H54 (cell line): Measurements from ENCODE around the gene APPBP2.
A peak's percentile ranks its signal among the peaks of the same experiment; 100 is the strongest.
"Not testable (repeated sequence)": the region's sequence is repeated elsewhere in the genome, so short reads cannot be mapped to it uniquely, and the experiment has no call there.

Experiments used
- DNase-seq: peaks from one replicate; pipeline ENCODE4 v3.0.0; 2011; ENCODE audit warnings: low spot score, mixed read lengths; ENCODE audit not compliant: insufficient read length
- FAIRE-seq: peaks from 3 replicates; lab custom pipeline; 2011; peaks lifted over from hg19 to GRCh38; lab: Jason Lieb, UNC
- POLR2A ChIP-seq: IDR thresholded peaks from 2 replicates; pipeline ENCODE4 v1.6.1; 2011; ENCODE audit warnings: low read depth, mild to moderate bottlenecking, low read length

Gene APPBP2

GRCh38 chr17:60525685-60526514 is at the start of gene APPBP2:
Gene APPBP2, minus strand, starts transcription at chr17:60526242. Its CDS starts 311 bp downstream, at chr17:60525931.
- peak; percentile 98 for DNase-seq
- FAIRE-seq = peak; percentile 20

GRCh38 chr17:60573236-60574051 is 47.4 kb upstream of the APPBP2 start:
- no peak for FAIRE-seq
- TF ChIP-seq POLR2A = no peak
- DNase-seq = no peak

More at GRCh38 chr17:60525685-60526514, at the start of gene APPBP2:
- peak; percentile 92 for TF ChIP-seq POLR2A

- DNase-seq (no peak), FAIRE-seq (no peak)
- TF ChIP-seq POLR2A = no peak
These were observed 39.2 kb upstream of the APPBP2 start for GRCh38 chr17:60565233-60565632.

- TF ChIP-seq POLR2A = no peak
- FAIRE-seq (no peak), DNase-seq (no peak)
These were observed 37.7 kb upstream of the APPBP2 start for GRCh38 chr17:60563743-60564142.

GRCh38 chr17:60562421-60562820 is 36.4 kb upstream of the APPBP2 start:
- no peak for FAIRE-seq
- DNase-seq = no peak
- TF ChIP-seq POLR2A = no peak

GRCh38 chr17:60560860-60561257 is 34.8 kb upstream of the APPBP2 start:
- DNase-seq (no peak), FAIRE-seq (no peak)
- no peak for TF ChIP-seq POLR2A

- TF ChIP-seq POLR2A = no peak
- DNase-seq (no peak), FAIRE-seq (no peak)
These were observed 34.2 kb upstream of the APPBP2 start for GRCh38 chr17:60559995-60560859.

GRCh38 chr17:60559659-60559994 is 33.6 kb upstream of the APPBP2 start:
- DNase-seq = no peak
- no peak for FAIRE-seq
- TF ChIP-seq POLR2A = no peak

- TF ChIP-seq POLR2A = no peak
- FAIRE-seq (no peak), DNase-seq (no peak)
These were observed 31.8 kb upstream of the APPBP2 start for GRCh38 chr17:60557805-60558204.

GRCh38 chr17:60555786-60556185 is 29.7 kb upstream of the APPBP2 start:
- FAIRE-seq (no peak), DNase-seq (no peak)
- TF ChIP-seq POLR2A = no peak

- TF ChIP-seq POLR2A = no peak
- no peak for FAIRE-seq
These were observed 28.3 kb upstream of the APPBP2 start for GRCh38 chr17:60554377-60554788.

GRCh38 chr17:60552255-60552654 is 26.2 kb upstream of the APPBP2 start:
- DNase-seq, FAIRE-seq: not testable (repeated sequence)

More at GRCh38 chr17:60554377-60554788, 28.3 kb upstream of the APPBP2 start:
- DNase-seq = no peak

- DNase-seq = no peak
- no peak for TF ChIP-seq POLR2A
- FAIRE-seq = no peak
These were observed 22.9 kb upstream of the APPBP2 start for GRCh38 chr17:60548990-60549389.
